NCI-H446 (cell line): ENCODE data around the gene MPV17L2.

Source experiments
- DNase-seq, 2 experiments: peaks; one replicate each; lab custom pipeline; 2025; lab: John Stamatoyannopoulos, UW

Gene MPV17L2

GRCh38 chr19:18218600-18218999 is 25.6 kb downstream of the MPV17L2 start:
- DNase-seq, result no peak

- DNase-seq, result no peak
Observed at GRCh38 chr19:18219911-18220631, 27.1 kb downstream of the MPV17L2 start.

GRCh38 chr19:18220632-18221275 is 27.7 kb downstream of the MPV17L2 start:
- no peak for DNase-seq

- no peak for DNase-seq
Observed at GRCh38 chr19:18221815-18222725, 29.1 kb downstream of the MPV17L2 start.

GRCh38 chr19:18223860-18224524 is 31.0 kb downstream of the MPV17L2 start:
- peak in 1 of 2 experiments; percentile 29 for DNase-seq

- peak; percentile 96 to 99 for DNase-seq
Observed at GRCh38 chr19:18224525-18225354, 31.7 kb downstream of the MPV17L2 start.

GRCh38 chr19:18225355-18225701 is 32.3 kb downstream of the MPV17L2 start:
- DNase-seq, result no peak

- DNase-seq, result no peak
Observed at GRCh38 chr19:18225702-18226468, 32.9 kb downstream of the MPV17L2 start, which contains the start of gene PDE4C. Gene PDE4C, minus strand, starts transcription at chr19:18226438. Its CDS starts 23 bp downstream, at chr19:18226415.

GRCh38 chr19:18226956-18227780 is 34.1 kb downstream of the MPV17L2 start:
- no peak for DNase-seq

GRCh38 chr19:18227781-18228271 is 34.8 kb downstream of the MPV17L2 start:
- no peak for DNase-seq

- DNase-seq, result no peak
Observed at GRCh38 chr19:18229474-18229873, 36.5 kb downstream of the MPV17L2 start.

GRCh38 chr19:18229915-18230314 is 36.9 kb downstream of the MPV17L2 start:
- no peak for DNase-seq

GRCh38 chr19:18230941-18231734 is 38.1 kb downstream of the MPV17L2 start:
- DNase-seq, result no peak

GRCh38 chr19:18231775-18232174 is 38.8 kb downstream of the MPV17L2 start:
- no peak for DNase-seq

GRCh38 chr19:18232540-18233223 is 39.7 kb downstream of the MPV17L2 start:
- peak in 1 of 2 experiments; percentile 23 for DNase-seq

GRCh38 chr19:18233224-18233825 is 40.3 kb downstream of the MPV17L2 start:
- no peak for DNase-seq

GRCh38 chr19:18234194-18234593 is 41.2 kb downstream of the MPV17L2 start:
- DNase-seq, result no peak
